Smooth muscle cell (in vitro differentiated cells): Measurements from ENCODE around the gene PHF20. TPM values are rescaled to one million over a fixed set of nuclear protein-coding genes. Genes with fewer than 3 reads are reported as not detected.
"Not testable (repeated sequence)": the region's sequence is repeated elsewhere in the genome, so short reads cannot be mapped to it uniquely, and the experiment has no call there.

ENCODE experiments used
- DNase-seq: peaks from one replicate; lab custom pipeline; 2025; ENCODE audit not compliant: unreplicated experiment; lab: John Stamatoyannopoulos, UW
- H2AFZ ChIP-seq: fragments of 200-600 bp; sonication (generic); 2 replicates; pipeline ENCODE4 v1.6.0; 2016; ENCODE audit warnings: antibody characterized with exemption, low read depth, mild to moderate bottlenecking
- H3F3A ChIP-seq: fragments of 200-600 bp; sonication (generic); 2 replicates; pipeline ENCODE4 v1.6.0; 2017; ENCODE audit warnings: antibody characterized with exemption, low read depth
- H3K27ac ChIP-seq: fragments of 200-600 bp; sonication (generic); 2 replicates; pipeline ENCODE4 v1.5.1; 2016; ENCODE audit warnings: low read depth, mild to moderate bottlenecking
- H3K27me3 ChIP-seq: fragments of 200-600 bp; sonication (generic); 2 replicates; pipeline ENCODE4 v1.6.1; 2016; ENCODE audit warnings: low read depth, mild to moderate bottlenecking
- H3K36me3 ChIP-seq: fragments of 200-600 bp; sonication (generic); 2 replicates; pipeline ENCODE4 v1.5.1; 2016; ENCODE audit warnings: low read depth
- H3K4me1 ChIP-seq: fragments of 200-600 bp; sonication (generic); 2 replicates; pipeline ENCODE4 v1.5.1; 2016; ENCODE audit warnings: low read depth
- H3K4me2 ChIP-seq: fragments of 200-600 bp; sonication (generic); 2 replicates; pipeline ENCODE4 v1.6.0; 2016; ENCODE audit warnings: mild to moderate bottlenecking
- H3K4me3 ChIP-seq: fragments of 200-600 bp; sonication (generic); 2 replicates; pipeline ENCODE4 v1.5.1; 2016; ENCODE audit warnings: mild to moderate bottlenecking
- H3K79me2 ChIP-seq: fragments of 200-600 bp; sonication (generic); 2 replicates; pipeline ENCODE4 v1.6.0; 2016; ENCODE audit warnings: low read depth, mild to moderate bottlenecking
- H3K9ac ChIP-seq: fragments of 200-600 bp; sonication (generic); 2 replicates; pipeline ENCODE4 v1.6.0; 2016; ENCODE audit warnings: low read depth
- H3K9me3 ChIP-seq: fragments of 200-600 bp; sonication (generic); replicated peaks from 2 replicates; pipeline ENCODE4 v1.5.1; 2016; ENCODE audit warnings: low read depth
- H4K20me1 ChIP-seq: fragments of 200-600 bp; sonication (generic); 2 replicates; pipeline ENCODE4 v1.6.0; 2016; ENCODE audit warnings: low read depth
- WGBS: methylation state at CpG from one replicate; pipeline ENCODE4 v1.1.7; 2016; ENCODE audit warnings: low lambda C conversion rate; 5-methylcytosine and 5-hydroxymethylcytosine counted together
- polyA plus RNA-seq: library from polyadenylated mRNA; unstranded; fragments of >200 nt; fragmentation: Nextera tagmentation; extraction: Ambion mirVana; gene quantifications from 2 replicates; pipeline ENCODE4 v1.2.1, GENCODE V29; 2016
- total RNA-seq: library from RNA; depleted of rRNA; stranded (reverse); fragments of >200 nt; gene quantifications from 2 replicates; pipeline ENCODE4 v1.2.3, GENCODE V29; 2014
- TF ChIP-seq, protein P1 (sequence below): fragments of 200-600 bp; sonication (generic); IDR thresholded peaks from 2 replicates; pipeline ENCODE4 v1.5.1; 2017; ENCODE audit warnings: borderline replicate concordance, mild to moderate bottlenecking, antibody characterized with exemption; ENCODE audit not compliant: insufficient read depth, poor library complexity, severe bottlenecking

The PHF20 gene
- total and polyA plus RNA-seq, 2 experiments from 2014 or later, result 23.3 to 27.4 TPM

DNA sequence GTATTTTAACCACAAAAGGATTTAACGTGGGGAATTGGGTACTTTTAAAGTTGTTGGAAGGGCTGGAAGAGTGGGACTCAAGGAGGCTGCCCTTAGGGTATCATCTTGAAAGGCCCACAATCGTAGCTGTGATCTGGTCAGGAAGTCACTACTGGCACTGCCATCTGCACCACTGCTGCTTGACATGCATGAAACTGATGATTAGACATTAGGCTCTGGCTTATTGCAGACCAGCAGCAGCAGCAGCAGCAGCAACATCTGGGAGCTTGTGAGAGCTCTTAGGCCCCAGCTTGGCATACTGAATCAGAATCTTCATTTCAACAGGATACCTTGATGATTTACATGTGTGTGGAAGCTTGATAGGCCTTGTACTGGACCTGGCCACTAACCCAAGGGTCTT is 68.6 kb downstream of the PHF20 start:
- DNase-seq, result no peak
- Histone ChIP-seq H3K4me2 (no peak overlapping the region), H3K9me3 (peaks cover 11% of the 10 kb centered on the region), H3K9ac (no peak overlapping the region), H3F3A (no peaks in the 10 kb centered on the region), H3K4me1 (peaks cover 5% of the 10 kb centered on the region), H2AFZ (no peak overlapping the region), H3K79me2 (peaks cover 26% of the 10 kb centered on the region), H3K4me3 (no peak overlapping the region), H3K27me3 (no peaks in the 10 kb centered on the region), H4K20me1 (peaks cover 36% of the 10 kb centered on the region), H3K27ac (no peak overlapping the region), H3K36me3 (peaks cover 13% of the 10 kb centered on the region)
- 48% methylated on average over 2 of the region's 2 CpGs for WGBS
- TF ChIP-seq, protein P1, sequence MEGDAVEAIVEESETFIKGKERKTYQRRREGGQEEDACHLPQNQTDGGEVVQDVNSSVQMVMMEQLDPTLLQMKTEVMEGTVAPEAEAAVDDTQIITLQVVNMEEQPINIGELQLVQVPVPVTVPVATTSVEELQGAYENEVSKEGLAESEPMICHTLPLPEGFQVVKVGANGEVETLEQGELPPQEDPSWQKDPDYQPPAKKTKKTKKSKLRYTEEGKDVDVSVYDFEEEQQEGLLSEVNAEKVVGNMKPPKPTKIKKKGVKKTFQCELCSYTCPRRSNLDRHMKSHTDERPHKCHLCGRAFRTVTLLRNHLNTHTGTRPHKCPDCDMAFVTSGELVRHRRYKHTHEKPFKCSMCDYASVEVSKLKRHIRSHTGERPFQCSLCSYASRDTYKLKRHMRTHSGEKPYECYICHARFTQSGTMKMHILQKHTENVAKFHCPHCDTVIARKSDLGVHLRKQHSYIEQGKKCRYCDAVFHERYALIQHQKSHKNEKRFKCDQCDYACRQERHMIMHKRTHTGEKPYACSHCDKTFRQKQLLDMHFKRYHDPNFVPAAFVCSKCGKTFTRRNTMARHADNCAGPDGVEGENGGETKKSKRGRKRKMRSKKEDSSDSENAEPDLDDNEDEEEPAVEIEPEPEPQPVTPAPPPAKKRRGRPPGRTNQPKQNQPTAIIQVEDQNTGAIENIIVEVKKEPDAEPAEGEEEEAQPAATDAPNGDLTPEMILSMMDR, result no peak

DNA sequence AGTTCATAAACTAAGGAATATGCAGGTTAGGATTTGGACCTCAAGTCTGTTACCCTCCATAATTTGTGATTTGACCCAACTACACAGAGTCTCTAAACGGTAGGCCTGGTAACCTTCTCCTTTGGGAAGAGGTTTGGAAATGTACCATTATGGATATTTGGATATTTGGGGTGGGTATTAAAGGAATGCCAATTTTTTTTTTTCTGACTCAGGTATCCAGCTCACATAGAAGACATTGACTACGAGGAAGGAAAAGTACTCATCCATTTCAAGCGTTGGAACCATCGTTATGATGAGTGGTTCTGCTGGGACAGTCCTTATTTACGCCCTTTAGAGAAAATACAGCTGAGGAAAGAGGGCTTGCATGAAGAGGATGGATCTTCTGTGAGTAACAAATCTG is 70.5 kb downstream of the PHF20 start:
- peaks cover 11% of the 10 kb centered on the region for H3K9me3 ChIP-seq
- WGBS, result 98% methylated on average over 5 of the region's 5 CpGs
- H3K79me2 ChIP-seq, result peaks cover 14% of the 10 kb centered on the region
- H3K36me3 ChIP-seq, result peaks cover 13% of the 10 kb centered on the region
- H3K4me1 ChIP-seq, result no peaks in the 10 kb centered on the region
- TF ChIP-seq, protein P1, result no peak
- DNase-seq, result no peak
- H3K27ac ChIP-seq, result no peak overlapping the region
- no peak overlapping the region for H2AFZ ChIP-seq
- H3K9ac ChIP-seq, result no peak overlapping the region
- no peaks in the 10 kb centered on the region for H3K27me3 ChIP-seq
- no peak overlapping the region for H3K4me3 ChIP-seq
- H4K20me1 ChIP-seq, result peaks cover 19% of the 10 kb centered on the region
- H3K4me2 ChIP-seq, result no peak overlapping the region
- no peaks in the 10 kb centered on the region for H3F3A ChIP-seq

DNA sequence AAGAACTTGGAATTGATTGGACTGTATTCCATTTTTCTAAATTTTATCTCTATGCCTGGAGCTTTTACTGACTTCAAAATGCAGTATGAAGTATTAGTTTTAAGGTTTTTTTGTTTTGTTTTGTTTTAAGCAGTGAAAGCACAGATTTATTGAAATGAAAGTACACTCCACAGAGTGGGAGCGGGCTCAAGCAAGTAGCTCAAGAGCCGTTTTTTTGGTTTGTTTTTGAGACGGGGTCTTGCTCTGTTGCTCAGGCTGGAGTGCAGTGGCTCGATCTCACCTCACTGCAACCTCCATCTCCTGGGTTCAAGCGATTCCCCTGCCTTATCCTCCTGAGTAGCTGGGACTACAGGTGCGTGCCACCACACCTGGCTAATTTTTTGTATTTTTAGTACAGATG is 72.1 kb downstream of the PHF20 start:
- not testable (repeated sequence) for H3K27me3 ChIP-seq, H3K4me3 ChIP-seq, DNase-seq, H3K27ac ChIP-seq, H3K9ac ChIP-seq, H3K4me1 ChIP-seq, H3K4me2 ChIP-seq, H2AFZ ChIP-seq, H3F3A ChIP-seq, H3K79me2 ChIP-seq
- 99% methylated on average over 6 of the region's 6 CpGs for WGBS
- Histone ChIP-seq H3K9me3 (peaks cover 11% of the 10 kb centered on the region), H3K36me3 (peaks cover 13% of the 10 kb centered on the region), H4K20me1 (peaks cover 13% of the 10 kb centered on the region)

DNA sequence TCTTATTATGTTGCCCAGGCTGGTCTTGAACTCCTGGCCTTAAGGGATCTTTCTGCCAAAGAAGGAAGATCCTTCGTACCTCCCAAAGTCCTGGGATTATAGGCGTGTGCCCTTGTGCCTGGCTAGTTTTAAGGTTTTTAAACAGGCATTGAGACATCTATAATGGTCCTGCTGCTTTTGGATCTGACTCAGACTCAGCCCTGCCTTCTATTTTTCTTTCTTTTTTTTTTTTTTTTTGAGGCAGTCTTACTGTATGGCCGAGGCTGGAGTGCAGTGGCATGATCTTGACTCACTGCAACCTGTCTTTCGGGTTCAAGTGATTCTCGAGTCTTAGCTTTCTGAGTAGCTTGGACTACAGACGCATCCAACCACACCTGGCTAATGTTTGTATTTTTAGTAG is 73.7 kb downstream of the PHF20 start:
- TF ChIP-seq, protein P1, result no peak
- Histone ChIP-seq H4K20me1 (peaks cover 14% of the 10 kb centered on the region), H3K27ac (no peak overlapping the region), H2AFZ (no peak overlapping the region), H3K4me1 (no peaks in the 10 kb centered on the region), H3K9ac (no peak overlapping the region), H3F3A (no peaks in the 10 kb centered on the region), H3K27me3 (no peaks in the 10 kb centered on the region), H3K9me3 (peaks cover 11% of the 10 kb centered on the region), H3K36me3 (peaks cover 13% of the 10 kb centered on the region), H3K4me3 (no peak overlapping the region), H3K4me2 (no peak overlapping the region), H3K79me2 (peaks cover 7% of the 10 kb centered on the region)
- 83% methylated on average over 6 of the region's 6 CpGs for WGBS
- no peak for DNase-seq
